ENCODE measurements around the gene IFNG.

IFNG gene

GRCh38 chr12:68169213-68169889 is 9.8 kb upstream of the IFNG start:
- no peak for FAIRE-seq
- no peak for DNase-seq (ENCODE audit: insufficient read length, low spot score)

DNA sequence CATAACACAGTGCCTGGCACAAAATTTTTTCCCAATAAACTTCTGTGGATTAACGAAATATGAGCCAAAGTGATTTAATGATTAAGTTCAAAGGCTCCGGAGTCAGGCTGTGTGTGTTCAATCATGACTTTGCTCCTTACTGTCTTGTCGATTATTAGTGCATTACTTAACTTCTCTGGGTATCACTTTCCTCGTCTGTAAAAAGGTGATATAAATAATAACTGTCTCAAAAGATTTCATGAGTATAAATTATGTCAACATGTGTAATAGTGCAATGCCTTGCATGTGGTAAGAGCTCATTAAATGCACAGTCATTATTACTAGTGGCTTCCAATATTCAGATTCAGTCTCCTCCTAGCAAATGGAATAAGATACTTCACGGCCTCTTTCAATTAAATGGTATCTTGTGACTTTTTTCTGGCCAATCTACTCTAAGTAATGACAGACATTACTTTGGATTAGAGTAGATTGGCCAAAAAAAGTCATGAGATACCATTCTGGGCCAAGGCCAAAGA is 6.8 kb upstream of the IFNG start:
- no peak for FAIRE-seq

DNA sequence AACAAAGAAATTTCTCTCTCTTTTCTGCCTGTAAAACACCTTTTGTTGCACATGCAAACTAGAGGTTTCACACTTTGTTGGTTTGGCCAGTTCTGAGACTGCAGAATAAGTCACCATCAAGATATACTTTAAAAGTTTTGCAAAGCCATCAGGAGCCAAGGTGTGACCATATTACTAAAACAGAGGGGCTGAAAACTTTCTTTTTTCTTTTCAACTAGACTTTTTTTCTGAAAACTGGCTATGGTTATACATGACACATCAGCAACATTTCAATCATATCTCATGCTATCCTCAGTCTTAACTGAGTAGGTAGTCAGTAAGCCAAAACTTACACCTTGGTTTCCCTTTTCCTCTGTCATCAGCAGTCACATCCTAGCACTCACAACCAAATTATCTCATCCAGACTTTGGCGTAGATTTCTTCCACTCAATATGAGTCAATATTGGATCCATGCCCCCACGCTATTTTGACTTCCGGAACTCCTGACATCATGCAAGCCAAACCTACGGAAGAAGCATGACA is 4.1 kb upstream of the IFNG start:
- DNase-seq (ENCODE audit: insufficient read length, low spot score) (no peak), FAIRE-seq (peak; percentile 95)

More for the DNA sequence above, 6.8 kb upstream of the IFNG start:
- no peak for DNase-seq (ENCODE audit: insufficient read length, low spot score)

DNA sequence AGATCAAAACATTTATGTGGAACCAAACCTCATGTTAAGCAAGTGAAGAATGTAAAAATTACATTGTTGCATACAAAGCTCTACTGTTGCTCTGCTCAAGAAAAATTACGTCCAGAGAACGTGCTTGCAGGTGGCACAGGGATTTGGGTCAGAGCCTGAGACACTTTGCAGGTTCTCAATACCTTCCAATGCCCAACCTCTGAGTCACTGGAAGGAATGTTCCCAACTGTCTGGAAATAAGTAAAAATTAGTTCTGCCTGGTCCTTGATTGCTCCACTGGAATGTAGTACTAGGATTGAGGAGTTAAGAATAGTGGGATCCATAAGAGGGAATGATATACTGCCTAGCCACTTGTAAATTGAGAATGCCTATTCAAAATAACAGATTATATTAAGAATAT is 2.8 kb upstream of the IFNG start:
- no peak for DNase-seq (ENCODE audit: insufficient read length, low spot score)
- FAIRE-seq, result no peak

- peak; percentile 54 for FAIRE-seq
Observed at GRCh38 chr12:68158432-68158831, 1.1 kb downstream of the IFNG start.

DNA sequence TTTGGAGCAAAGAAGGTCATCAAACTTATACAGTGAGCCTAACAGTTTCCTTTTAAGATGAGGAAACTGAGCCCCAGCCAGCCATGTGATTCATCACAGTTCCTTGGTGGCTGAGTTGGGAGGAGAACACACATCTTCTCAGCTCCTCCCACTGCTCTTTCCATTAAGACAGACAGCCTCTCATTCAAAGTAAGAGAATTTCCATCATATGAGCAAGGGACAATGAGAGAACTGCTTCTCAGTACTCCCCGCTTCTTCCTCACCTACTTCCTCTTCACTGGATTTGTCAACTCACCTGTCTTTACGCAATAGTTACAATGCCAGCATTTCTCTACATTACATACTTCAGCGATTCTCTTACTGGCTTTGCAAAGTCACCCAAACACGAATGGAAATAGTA is 2.2 kb downstream of the IFNG start:
- DNase-seq (ENCODE audit: insufficient read length, low spot score) (no peak), FAIRE-seq (peak; percentile 49)

More at GRCh38 chr12:68158432-68158831, 1.1 kb downstream of the IFNG start:
- DNase-seq (ENCODE audit: insufficient read length, low spot score), result no peak

- FAIRE-seq (no peak), DNase-seq (ENCODE audit: insufficient read length, low spot score) (no peak)
Observed at GRCh38 chr12:68156636-68157035, 2.9 kb downstream of the IFNG start.

- DNase-seq (ENCODE audit: insufficient read length, low spot score), result no peak
- FAIRE-seq, result no peak
Observed at GRCh38 chr12:68154779-68155178, 4.8 kb downstream of the IFNG start.

DNA sequence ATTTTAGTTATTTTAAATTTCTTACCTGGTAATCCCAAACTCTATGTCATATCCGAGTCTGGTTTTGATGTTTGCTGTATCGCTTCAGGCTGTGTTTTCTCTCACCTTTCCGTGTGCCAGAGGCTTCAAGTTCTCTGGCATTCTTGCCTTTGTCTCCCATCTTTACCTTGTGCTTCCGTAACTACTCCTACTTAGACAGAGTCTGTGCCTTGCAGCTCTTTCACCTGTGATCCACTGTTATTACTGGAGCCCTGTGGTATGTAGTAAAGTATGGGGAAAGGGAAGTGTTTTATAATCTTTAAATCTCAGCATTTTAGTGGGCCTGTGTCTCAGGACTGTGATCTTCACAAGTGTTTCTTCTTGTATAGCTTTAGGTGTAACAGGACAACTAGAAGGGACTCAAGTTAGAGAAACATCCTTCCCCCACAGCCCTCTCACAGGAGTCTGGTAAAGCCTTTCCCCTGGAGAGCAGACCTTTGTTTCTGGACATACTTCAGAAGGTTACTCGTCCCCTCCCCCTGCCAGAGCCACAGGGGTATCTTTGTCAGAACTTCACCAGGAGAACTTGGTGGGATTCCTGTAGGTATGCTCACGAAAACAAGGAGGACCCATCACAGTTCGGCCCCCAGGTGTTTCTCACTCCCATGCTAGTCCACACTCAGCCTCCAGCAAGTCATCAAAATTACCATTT is 11.1 kb downstream of the IFNG start:
- DNase-seq (ENCODE audit: insufficient read length, low spot score), result no peak
- FAIRE-seq, result no peak

DNA sequence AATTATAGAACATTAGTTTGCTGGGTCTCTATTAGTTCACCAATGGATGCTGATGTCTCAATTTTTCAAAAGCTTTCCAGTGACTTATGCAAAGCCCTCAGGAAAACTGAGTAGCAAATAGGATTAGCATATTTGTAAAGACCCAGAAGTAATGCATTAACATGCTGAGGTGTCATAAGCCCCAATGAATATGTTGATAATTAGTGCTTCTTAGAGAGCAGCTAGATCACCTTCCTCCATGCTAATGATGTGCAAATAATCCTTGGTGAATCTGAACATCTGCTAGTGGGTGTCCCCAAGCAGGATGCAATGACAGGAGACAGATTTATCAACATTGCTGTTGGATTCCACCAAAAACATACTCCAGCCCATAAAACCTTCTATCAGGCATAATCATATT is 19.0 kb downstream of the IFNG start:
- FAIRE-seq (no peak), DNase-seq (ENCODE audit: insufficient read length, low spot score) (no peak)

GRCh38 chr12:68139941-68140340 is 19.6 kb downstream of the IFNG start:
- peak; percentile 69 for FAIRE-seq
- no peak for DNase-seq (ENCODE audit: insufficient read length, low spot score)

DNA sequence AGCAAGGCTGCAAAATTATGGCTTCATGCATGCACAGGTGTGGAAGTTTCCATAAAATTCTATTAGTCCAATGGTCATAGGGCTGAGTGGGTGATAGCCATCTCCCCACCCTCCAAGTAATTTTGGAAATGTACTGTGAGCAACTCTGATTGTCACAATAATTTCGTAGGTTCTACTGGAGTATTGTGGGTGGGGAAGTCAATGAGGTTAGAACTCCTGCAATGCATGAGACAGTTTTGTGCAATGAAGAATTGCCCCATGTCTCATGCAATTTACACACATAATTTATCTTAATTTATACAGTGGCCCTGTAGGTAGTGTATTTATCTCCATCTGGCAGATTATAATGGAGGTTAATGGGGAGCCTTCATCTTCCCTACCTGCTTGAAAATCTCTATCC is 20.5 kb downstream of the IFNG start:
- FAIRE-seq (no peak), DNase-seq (ENCODE audit: insufficient read length, low spot score) (no peak)

- FAIRE-seq (no peak), DNase-seq (ENCODE audit: insufficient read length, low spot score) (no peak)
Observed at GRCh38 chr12:68138480-68138879, 21.1 kb downstream of the IFNG start.

DNA sequence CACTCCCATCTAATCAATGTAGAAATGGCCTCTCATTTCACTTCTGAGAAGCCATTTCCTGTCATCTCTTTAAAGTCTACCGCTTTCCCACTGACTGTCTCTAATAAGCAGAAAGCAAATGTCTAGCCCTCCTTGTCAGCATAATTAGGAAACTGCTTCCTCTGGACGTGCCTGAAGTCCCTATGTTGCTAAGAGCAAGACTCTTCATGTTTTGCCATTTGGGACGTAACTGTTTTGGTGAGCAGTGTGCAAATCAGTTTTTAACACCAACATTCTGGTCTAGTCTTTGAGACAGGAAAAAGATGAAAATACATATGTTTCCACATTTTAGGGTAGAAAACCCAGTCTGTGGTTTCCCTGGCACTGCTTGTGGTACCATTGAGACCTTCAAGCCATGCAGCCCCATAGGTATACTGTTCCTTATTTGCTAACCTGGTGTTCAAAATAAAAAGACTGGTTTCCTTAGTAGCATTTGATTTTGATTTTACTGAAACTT is 22.2 kb downstream of the IFNG start:
- FAIRE-seq (peak; percentile 83), DNase-seq (ENCODE audit: insufficient read length, low spot score) (no peak)

DNA sequence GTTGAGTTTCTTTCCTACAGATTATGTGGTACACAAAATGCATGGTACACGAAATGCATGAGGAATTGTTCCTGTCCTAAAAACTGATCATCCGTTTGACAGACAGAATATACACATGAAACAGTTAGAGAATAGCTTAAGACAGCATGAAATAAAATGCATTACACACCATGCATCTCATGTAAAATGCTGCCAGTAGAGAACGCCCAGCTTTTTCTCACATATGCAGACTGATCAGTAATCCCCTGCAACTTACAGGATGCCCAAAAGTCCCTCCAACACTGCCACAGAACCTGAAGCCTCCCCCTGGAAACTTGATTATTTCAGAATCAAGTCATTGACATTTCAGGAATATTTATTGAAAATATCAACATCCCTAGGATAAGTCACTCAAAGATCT is 24.0 kb downstream of the IFNG start:
- FAIRE-seq (no peak), DNase-seq (ENCODE audit: insufficient read length, low spot score) (no peak)

DNA sequence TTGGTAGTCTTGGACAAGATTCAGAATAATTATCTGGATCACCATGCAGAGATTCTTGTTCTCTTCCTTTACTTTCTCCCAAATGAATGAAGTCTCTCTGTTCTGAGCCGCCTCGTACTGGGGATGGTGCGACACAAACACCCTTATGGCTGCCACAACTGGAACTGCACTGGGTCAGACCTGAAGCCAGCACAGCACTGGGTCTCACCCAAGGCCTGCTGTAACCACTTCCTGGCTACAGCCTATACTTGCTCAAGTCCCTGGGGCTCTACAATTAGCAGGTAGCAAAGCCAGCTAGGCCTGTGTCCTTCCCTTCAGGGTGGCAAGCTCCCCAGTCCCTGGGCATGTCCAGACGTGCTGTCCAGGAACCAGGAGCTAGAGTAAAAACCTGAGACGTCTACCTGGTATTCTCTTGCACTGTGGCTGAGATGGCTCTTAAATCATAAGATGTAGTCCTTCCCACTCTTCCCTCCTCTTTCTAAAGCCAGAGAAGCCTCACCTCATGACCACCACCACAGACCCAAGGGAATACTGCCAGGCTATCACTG is 27.6 kb downstream of the IFNG start:
- no peak for DNase-seq (ENCODE audit: insufficient read length, low spot score)

DNA sequence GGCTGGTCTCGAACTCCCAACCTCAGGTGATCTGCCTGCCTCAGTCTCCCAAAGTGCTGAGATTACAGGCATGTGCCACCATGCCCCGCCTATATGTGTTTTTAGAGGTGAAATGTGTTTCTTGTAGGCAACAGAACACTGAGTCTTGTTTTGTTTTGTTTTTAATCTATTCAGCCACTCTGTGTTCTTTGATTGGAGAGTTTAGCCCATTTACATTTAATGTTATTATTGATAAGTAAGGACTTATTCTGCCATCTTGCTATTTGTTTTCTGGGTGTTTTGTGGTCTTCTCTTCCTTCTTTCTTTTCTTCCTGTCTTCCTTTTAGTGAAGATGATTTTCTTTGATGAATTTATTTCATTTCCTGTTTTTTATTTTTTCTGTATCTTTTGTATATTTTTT is 29.6 kb downstream of the IFNG start:
- FAIRE-seq (no peak), DNase-seq (ENCODE audit: insufficient read length, low spot score) (no peak)

More for the DNA sequence above, 27.6 kb downstream of the IFNG start:
- no peak for FAIRE-seq

GRCh38 chr12:68122236-68122920 is 37.2 kb downstream of the IFNG start:
- no peak for DNase-seq (ENCODE audit: insufficient read length, low spot score)
- FAIRE-seq, result peak; percentile 47

DNA sequence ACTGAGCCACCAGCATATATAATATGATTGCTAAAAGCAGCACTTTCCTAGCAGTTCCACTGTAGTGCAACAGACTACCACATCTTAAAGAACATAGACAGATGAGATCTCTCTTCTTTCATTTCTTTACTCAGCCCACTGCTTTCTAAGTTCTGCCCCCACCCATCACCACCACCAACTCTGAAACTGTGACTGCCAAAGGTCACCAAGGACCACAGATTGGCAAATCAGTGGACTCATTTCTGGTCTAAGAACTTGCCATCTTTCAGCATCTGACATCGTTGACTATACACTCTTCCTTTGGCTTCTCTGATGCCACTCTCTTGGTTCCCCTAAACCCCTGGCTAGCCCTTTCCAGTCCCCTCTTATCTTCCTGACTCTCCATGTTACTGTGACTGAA is 38.4 kb downstream of the IFNG start:
- DNase-seq (ENCODE audit: insufficient read length, low spot score) (no peak), FAIRE-seq (peak; percentile 57)

GRCh38 chr12:68119724-68120211 is 39.8 kb downstream of the IFNG start:
- DNase-seq (ENCODE audit: insufficient read length, low spot score) (peak; percentile 27), FAIRE-seq (peak; percentile 95)

GRCh38 chr12:68119250-68119649 is 40.3 kb downstream of the IFNG start:
- FAIRE-seq (peak; percentile 66), DNase-seq (ENCODE audit: insufficient read length, low spot score) (no peak)

Data from GM19239 (cell line).